ENCODE measurements around the gene TMEM117.
"Not testable (repeated sequence)": the region's sequence is repeated elsewhere in the genome, so short reads cannot be mapped to it uniquely, and the experiment has no call there.

TMEM117 gene

DNA sequence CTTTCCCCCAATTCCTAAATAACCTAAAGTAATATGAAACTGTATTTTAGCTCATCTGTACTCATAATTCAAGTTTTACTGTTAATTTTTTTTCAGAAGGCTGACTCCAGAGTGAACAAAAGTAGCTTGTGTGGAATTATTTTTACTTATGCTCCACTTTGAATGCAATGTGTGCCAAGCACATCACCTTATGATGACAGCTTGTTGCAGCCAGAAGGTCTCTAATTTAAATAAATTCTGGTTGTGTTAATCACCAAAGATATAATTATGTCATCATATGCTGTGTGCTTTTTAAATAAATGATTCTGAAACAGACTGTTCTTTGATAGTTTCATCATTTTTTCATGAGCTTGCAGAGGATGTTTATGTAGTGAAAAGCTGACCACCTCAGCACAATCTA lies 283.1 kb downstream of the TMEM117 start:
- DNase-seq, result no peak

DNA sequence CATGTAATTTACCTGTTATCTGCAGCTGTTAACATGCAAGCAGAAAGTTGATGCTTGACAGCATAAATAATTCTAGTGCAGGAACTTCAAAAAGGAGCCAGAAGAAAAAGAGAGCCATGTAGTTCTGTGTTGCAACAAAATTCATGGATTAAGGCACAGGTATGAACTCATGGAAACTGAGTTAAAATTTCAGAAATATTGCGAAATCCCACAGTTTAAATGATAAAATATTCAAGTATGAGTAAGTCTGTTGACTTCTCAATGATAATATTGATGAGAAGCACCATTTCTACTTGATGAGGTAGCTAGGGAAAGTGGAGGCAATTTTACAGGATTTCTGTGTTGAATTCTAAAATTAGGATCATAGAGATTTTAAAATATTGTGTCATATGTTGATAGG lies 290.9 kb downstream of the TMEM117 start:
- no peak for DNase-seq

DNA sequence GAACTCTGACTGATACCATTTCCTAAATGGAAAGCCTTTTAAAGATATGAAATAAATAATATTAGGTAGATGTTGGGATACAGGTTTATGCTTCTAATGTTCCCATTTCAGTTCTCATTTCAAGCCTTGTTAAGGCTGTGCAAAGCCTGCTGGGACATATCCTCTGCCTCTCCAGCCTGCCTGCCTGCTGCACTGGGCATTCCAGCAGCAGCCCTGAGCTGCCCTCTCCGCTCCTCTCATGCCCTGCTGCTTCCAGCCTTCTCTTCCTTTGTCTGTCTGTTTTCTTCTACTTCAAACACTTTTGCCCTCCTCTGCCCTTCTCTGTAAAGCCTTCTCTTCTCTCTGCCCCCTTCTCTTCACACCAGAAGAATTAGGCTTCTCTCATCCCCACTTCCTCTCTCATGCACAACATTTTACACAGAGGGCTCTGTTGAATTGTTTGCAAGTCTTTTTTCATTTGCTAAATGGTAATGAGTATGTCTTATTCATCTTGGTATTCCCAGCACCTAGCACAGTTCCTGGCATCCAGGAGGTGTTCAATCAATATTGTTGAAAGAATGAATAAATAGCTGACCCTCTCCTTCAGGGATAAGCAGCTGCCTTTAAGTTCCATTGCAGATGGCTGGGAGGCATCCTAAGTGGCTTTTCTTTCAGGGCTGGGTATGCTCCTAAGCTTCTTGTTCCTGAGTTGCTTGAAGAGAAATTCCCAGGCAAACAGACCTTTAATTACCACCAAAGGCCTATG lies 292.3 kb downstream of the TMEM117 start:
- no peak for DNase-seq

DNA sequence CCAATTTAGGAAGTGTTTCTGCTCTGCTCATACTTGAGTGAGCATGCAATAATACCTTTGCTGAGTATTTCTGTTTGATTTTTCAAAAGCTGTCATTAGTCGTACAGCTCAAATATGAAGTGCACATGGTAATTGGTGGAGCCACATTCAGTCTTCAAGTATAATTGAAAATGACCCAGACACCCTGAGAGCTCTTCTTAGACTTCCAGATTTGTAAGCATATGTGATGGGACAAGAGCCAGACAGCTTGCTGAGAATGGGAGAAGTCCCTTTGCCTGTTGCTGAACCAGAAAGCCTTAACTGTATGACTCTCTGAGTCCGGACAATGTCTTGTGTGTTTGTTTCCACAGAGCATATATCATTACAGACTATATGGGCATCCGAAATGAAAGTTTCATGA lies 307.3 kb downstream of the TMEM117 start:
- no peak for DNase-seq

DNA sequence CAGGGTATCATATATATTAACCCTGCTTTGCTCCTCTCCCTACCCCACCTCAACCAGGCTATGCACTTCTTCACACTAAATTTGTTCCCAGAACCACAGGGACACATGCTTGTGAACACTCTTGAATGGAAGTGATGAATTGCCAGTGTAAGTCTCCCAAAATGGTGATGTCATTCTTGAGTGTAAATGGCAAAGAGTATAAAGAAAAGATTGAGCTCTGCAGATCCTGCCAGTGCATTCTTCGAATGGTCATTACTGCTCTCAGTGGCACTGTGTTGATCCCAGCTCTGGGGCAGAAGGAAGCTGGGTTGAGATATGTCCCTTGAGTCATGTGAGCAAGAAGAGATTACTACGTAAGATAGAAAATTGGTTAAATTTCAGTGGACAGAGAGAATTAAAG lies 313.1 kb downstream of the TMEM117 start:
- DNase-seq, result no peak

DNA sequence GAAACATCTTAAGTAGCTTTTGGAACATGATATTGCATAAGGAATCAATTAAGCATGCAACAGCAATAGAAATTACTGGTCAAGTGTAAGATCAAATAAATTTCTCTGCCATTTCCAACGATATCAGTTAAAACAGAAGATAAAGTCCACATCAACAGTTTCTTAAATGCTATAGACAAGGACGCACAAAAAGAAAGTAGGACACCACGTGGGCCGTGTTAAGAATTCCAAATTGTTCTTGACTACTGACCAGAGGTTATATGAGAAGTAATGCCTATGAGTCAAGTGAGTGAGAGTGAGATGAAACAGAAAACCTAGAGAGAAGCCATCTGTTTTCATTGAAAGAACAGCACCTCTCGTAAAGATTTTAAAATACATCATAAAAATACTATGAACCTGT lies 318.2 kb downstream of the TMEM117 start:
- no peak for DNase-seq

DNA sequence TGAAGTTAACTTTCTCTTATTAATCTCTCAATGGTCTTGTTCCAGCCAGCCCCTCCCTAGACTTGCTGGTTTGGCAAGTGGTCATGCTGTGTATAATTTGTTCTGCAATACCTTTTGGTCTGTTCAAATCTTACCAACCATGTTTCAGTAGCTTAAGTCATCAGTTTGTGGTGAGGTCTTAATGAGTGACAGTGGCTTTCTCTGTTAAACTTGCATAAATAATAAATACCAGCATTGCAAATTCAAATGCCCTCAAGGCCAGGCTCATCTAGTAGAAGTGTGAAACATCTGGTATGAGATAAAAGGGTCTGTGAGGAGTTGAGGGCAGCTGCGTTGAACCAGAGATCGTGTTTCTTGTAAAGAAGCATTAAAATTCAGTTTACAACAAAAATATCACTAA lies 319.5 kb downstream of the TMEM117 start:
- DNase-seq, result no peak

DNA sequence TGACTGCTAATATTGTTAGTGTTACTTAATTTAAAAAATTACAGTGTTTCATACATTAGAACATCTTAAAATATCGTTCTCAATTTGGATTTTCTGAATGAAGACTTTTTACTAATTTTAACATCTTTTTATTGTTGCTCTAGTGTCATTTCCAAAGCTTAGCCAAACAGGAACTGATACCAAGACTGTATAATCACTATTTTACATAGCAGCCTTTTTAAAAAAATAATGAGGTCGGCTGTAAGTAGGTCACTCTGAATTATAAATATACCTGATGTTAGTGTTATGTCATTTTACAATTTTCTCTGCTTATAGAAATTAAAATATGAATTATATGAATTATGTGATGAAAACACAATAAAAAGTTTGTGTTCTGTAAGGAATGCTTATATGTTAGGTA lies 321.5 kb downstream of the TMEM117 start:
- no peak for DNase-seq

DNA sequence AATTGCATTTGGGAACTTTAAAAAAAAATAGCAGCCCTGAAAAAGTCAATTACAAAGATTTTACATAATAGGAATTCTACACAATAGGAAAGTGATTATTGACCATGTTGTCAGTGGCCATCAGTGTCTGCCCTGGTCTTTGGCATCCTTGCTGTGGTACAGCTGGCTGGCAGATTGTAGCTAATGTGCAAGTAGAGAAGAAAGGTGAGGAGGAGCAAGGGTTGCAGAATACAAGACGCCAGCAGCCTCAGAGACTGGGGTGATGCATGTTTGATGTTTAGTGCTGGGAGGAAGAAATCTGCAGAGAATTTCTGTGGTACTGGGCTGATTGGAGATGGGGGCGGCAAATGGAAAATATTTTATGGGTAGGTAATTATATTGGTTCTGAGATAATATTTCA lies 322.9 kb downstream of the TMEM117 start:
- no peak for DNase-seq

DNA sequence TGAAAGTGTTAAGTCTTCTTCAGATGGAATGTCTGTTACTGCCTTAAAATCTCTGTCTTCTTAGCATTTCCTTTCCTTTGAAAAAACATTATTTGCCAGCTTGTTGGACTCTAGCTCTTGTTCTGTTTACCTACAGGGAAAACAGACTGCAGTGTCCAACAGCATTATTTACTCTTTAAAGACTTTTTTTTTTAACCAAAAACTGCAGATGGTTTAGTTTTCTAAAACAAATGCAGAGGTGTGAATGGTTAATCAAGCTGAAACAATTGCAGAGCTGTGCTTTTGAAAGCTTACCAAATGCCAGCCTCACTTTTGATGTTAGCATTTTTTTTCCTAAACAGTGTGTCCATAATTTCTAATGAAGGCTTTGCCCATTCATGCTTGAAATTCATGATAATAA lies 323.3 kb downstream of the TMEM117 start:
- DNase-seq, result no peak

DNA sequence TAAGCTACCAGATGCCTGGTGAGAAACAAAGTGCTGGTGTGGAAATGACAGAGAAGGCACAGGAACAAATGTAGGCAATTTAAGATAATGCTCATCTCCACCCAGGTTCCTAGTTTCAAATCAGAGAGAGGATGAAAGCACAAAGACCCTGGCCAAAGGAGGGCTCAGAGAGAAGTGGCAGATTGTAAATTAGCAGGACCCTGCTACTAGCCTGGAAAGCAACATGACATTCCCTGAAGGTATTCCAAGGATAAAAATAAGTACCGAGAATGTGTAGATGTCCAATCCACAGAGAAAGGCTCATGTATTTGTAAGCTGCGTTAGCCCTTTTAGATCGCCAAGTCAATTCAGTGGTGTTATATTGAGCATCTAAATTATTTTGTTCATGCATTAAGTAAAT lies 324.0 kb downstream of the TMEM117 start:
- DNase-seq, result no peak

DNA sequence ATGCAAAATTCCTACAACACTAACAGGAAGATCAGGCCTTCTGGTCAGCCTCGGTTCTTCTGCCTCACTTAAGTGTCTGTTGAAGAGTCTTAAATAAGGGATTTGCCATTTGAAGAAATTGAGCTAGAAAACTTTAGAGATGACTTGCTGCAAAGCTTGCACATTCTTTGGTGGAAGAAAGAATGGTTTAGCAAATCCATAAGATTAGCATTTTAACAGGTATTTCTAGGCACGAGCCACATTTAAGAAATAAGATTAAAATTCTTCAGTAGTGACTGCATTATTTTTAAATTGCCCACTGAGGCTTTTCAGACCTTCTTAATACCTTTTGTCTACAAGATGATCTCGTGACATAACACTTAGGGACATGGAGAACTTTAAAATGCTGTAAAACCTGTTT lies 327.1 kb downstream of the TMEM117 start:
- DNase-seq, result no peak

DNA sequence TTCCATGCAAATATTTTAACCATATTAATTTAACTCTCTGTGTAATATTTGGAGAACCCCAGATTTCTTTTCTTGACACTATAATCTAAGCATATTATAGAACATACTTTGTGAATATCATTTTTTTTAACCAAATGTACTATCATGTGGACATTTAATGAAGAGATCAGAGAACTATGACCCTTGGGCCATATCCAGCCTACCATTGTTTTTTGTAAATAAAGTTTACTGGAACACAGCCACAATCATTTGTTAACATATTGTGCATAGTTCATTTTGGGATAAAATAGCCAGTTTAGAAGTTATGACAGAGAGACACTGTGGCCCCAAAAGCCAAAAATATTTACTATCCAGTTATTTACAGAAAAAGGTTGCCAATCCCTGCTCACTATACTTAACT lies 338.2 kb downstream of the TMEM117 start:
- no peak for DNase-seq

DNA sequence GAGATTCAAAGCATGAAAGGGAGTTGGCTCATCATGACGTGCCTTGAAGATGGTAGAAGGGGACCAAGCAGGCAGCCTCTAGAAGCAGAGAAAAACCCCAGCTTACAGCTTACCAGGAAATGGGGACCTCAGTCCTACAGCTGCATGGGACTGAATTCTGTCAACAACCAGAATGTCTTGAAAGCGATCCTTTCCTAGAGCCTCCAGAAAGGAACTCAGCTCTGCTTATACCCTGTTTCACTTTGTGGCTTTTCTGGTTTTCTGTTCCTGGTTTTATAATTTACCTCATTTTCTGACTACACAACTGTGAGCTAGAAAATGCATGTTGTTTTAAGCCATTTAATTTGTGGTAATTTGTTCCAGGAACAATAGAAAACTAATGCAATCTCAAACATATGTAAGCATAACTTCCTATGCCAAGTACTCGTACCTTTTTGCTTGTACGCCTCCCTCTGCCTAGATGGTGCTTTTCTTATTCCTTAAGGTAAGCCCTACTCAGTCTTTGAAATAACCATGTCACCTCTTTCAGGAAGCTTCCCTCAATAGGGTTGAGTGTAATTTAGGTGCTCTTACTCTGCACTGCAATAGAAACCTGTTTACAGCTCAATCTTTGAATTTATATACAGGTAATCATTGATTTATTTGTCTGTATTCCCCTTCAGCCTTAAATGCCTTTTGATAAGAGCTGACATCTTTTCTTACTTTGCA lies 348.8 kb downstream of the TMEM117 start:
- DNase-seq, result no peak

DNA sequence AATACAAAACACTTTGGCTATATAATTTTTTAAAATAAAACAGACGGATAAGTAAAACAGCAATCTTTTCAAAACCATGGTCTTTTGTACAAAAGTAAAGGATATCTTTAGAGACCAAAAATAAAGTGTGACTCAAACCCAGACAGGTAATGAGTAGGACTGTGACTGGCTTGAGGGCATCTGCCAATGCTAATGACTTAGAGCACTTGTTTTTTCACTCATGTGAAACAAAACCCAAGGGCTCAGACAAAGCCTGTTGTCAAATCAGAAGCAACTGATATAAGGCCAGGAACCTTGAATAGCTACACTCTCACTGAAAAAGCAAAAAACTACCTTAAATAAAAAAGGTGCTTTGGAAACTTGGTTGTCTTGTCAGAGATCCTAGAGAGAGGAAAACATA lies 357.4 kb downstream of the TMEM117 start:
- DNase-seq, result no peak

DNA sequence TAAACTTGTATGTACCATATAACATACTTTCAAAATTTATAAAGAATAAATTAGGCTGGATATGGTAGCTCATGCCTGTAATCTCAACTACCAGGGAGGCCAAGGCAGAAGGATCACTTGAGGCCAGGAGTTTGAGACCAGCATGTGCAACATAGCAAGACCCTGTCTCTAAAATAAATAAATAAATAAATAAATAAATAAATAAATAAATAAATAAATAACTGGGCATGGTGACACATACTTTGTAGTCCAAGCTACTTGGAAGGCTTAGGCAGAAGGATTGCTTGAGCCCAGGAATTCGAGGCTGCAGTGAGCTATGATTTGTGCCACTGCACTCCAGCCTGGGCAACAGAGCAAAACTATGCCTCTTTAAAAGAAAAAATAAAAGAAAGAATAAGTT lies 359.8 kb downstream of the TMEM117 start:
- not testable (repeated sequence) for DNase-seq

DNA sequence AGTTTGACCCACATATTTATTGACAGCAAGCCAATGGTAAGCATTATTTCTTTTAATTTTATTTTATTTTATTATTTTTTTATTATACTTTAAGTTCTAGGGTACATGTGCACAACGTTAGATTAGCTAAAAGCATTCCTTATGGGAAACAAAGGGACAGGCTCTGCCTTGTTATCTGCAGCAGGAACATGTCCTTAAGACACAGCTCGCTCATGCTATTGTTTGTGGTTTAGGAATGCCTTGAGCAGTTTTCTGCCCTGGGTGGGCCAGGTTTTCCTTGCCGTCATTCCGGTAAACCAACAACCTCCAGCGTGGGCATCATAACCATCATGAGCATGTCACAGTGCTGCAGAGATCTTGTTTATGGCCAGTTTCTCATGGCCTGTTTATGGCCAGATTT lies 370.2 kb downstream of the TMEM117 start:
- no peak for DNase-seq

DNA sequence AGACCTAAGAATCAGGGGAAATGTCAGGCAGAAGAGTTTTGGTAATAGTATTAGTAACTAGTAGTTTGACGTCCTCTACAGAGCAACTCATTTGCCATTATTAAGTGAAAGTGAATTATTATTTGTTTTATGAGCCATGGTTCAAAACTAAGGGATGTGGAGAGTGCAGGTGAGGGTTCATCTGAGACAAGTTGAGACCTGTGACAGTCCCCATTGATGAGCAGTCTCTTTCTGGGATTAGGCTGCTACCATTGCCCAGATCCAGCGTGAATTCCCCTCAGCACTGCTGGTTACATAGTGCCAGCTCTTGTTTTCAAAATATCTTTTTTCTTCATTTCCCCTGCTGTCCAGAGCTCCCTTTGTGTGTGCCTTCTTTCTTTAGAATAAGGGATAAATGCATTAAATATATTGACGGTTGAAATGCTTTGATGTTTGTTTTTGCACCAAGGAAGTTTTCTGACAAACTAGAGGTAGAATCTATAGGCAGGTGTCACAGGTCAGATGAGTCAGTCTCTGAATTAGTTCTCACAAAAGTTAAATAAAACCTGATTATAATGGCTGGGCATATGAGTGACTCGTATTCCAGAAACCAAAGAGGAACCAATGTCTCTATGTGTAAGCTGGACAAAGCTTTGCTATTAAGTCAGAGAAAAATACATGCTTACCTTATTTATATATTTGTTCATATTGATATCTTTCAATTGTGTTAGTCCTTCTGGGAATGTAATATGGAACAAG lies 381.4 kb downstream of the TMEM117 start:
- DNase-seq, result no peak

DNA sequence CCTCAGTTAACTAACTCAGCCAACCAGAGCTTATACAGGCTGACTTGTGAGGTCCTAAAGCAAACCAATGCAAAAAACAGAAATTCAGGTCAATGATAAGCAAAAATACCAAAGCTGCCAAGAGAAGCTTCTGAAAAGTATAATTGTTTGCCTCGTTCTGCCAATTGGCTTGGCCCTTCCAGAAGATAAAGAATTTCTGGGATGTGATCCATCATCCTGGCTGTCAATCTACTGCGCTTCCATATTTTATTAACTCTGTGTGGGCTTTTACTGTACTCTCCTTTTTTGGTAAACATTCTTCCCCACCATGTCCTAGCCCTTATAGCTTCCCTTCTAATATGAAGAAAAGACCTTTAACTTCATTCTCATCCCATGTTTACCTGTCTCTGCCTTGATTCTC lies 387.9 kb downstream of the TMEM117 start:
- no peak for DNase-seq

DNA sequence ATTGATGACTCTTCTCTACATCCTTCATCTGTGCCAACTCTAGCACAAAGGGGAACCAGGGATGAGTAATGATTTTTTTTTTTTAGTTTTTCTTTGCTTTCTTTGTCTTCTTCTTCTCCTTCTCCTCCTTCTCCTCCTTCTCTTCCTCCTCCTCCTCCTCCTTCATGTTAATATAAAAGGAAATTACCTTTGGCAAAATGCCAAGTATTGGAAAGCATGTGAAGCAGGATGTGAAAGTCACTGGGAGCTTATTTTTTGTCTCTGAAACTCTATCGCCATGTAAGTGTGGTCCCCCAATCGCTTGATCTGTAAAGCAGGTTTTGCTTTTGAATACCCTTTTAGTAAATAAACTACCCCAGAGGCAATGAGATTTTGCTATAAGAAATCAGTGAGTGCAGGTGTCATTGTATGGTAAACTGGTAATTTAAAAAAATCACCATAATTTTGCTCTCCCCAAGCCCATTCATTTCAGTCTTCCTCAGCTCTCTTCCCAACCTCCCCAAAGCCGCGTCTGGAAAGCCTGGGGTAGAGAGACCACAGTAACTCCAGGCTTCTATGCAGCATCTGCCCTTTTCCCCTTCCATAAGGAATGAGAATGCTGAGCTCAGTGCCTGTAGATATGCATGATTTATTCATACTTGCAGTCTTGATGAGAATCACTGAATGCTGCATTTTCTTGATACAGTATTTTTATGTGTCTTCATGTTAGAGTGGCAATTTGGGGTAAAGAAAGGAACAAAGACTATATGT lies 388.7 kb downstream of the TMEM117 start:
- no peak for DNase-seq

DNA sequence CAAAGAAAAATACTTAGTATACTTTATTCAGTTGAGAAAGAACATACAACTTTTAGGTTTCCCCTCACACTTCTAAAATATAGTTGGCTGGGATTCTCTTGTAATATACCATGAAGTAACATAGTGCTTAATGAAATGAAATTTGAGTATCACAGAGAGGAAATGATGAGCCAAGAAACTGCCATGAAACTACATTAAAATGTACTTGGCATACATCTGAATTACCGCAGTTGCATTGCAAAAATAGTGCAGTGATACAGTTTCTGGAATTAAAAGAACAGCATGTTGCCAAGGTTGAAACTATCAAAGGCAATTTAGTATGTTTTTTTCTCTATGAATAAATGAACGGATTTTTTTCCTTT lies 389.2 kb downstream of the TMEM117 start:
- DNase-seq, result no peak

DNA sequence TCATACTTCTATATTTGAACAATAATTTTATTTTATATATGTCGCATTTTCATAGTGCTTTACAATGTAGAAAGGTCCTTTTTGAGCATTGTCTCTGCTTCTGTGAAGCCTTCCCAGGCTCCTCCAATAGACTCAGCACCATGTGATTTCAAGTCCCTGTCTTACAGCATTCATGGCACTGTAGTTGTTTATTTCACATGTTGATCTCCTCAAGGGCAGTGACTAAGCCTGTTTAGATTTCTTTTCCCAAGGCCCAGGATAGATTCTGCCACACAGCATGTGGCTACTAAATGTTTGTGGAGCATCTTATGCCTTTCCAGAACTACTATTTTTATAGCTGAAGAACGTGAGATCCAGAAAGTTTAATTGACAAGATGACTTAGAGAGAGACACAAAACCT lies 391.7 kb downstream of the TMEM117 start:
- DNase-seq, result no peak

DNA sequence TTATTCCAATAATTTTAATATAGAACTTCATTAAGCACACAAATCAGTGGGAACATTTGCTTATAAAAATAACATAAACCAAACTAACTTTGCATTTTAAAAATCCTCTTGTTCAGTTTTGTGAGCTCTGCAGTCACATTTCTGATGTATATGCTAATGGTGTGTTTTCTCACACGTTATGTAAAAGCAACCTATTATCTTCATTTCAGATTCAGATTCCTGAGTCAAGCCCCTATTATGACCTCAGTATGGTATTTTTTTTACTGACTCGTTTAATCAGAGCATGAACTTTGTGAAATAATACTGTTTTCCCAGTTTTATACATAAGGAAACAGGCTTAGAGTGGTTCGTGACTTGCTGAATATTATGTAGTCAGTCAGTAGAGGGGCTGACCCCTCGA lies 394.0 kb downstream of the TMEM117 start:
- DNase-seq, result no peak

DNA sequence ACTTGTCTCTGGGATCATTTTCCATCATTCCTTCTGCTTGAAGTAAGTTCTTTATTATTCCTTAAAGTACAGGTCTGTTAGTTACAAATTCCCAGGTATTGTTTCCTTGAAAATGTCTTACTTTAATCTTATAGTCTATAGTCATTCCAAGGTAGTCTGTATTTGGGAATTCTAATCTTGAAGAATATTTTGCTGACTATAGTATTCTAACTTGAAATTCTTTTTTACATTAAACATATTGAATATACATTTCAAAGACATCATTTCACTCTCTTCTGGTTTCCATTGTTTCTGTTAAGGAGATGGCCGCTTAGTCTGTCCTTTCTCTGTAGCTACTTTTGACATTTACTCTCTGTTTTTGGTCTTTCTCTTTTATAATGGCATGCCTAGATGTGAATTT lies 399.8 kb downstream of the TMEM117 start:
- no peak for DNase-seq
